A549 (cell line): ENCODE measurements around the gene RFTN2. TPM values are rescaled to one million over a fixed set of nuclear protein-coding genes. Genes with fewer than 3 reads are reported as not detected.
A peak's percentile ranks its signal among the peaks of the same experiment; 100 is the strongest.
"Not testable (repeated sequence)": the region's sequence is repeated elsewhere in the genome, so short reads cannot be mapped to it uniquely, and the experiment has no call there.

ENCODE experiments used
- ATAC-seq, 2 experiments: fragments of 200-7000 bp in 1 of 2; fragments of >200 bp in 1 of 2; cut with Nextera tagmentation in 1 of 2; cut with Tn5 transposase in 1 of 2; 3 replicates each; pipeline versions ENCODE4 v1.8.0 to v1.9.1; 2018 to 2020; ENCODE audit warnings: mild to moderate bottlenecking in 1 of 2, moderate library complexity in 1 of 2
- CTCF ChIA-PET: fragments of 300-600 bp; sonication (Branson Sonifier 250); formaldehyde crosslinking; extraction: SDS; loops from one replicate; lab custom pipeline; 2021; ENCODE audit warnings: antibody characterized with exemption, inconsistent platforms; lab: Yijun Ruan, JAX
- POLR2A ChIA-PET: fragments of 350-600 bp; formaldehyde crosslinking; extraction: SDS; loops from one replicate; lab custom pipeline; 2021; ENCODE audit warnings: antibody characterized with exemption, inconsistent platforms; lab: Yijun Ruan, JAX
- DNase-seq, 2 experiments: peaks; one replicate each; pipeline versions ENCODE4 v3.0.0 to v3.0.0-alpha.2; 2011 to 2016; ENCODE audit warnings: low read depth in 1 of 2, low spot score in 1 of 2
- FAIRE-seq: peaks from 2 replicates; lab custom pipeline; 2011; peaks lifted over from hg19 to GRCh38; lab: Jason Lieb, UNC
- H3K27ac ChIP-seq, 2 experiments: fragments of >200 bp; sonication (Bioruptor Twin); formaldehyde crosslinking; 3 replicates each; pipeline ENCODE4 v1.5.1; 2016 to 2017
- H3K4me1 ChIP-seq: fragments of >200 bp; sonication (Bioruptor Twin); formaldehyde crosslinking; 3 replicates; pipeline ENCODE4 v1.6.1; 2016
- H3K4me2 ChIP-seq: fragments of >200 bp; sonication (Bioruptor Twin); formaldehyde crosslinking; 3 replicates; pipeline ENCODE4 v1.6.1; 2016
- H3K4me3 ChIP-seq: fragments of >200 bp; sonication (Bioruptor Twin); formaldehyde crosslinking; 3 replicates; pipeline ENCODE4 v1.5.1; 2016
- H3K9me3 ChIP-seq: fragments of >200 bp; sonication (Bioruptor Twin); formaldehyde crosslinking; 3 replicates; pipeline ENCODE4 v1.6.1; 2016
- BHLHE40 ChIP-seq: IDR thresholded peaks from 2 replicates; pipeline ENCODE4 v1.6.1; 2012; ENCODE audit warnings: low read depth, low read length, inconsistent platforms
- CBX2 ChIP-seq: fragments of 200-600 bp; sonication (generic); IDR thresholded peaks from 2 replicates; pipeline ENCODE4 v1.6.1; 2016; ENCODE audit warnings: low read depth, mild to moderate bottlenecking, borderline replicate concordance
- CHD2 ChIP-seq: fragments of 150-350 bp; IDR thresholded peaks from 2 replicates; pipeline ENCODE4 v1.6.1; 2014; ENCODE audit warnings: low read length; ENCODE audit not compliant: partially characterized antibody
- CHD4 ChIP-seq: fragments of 200-600 bp; sonication (generic); IDR thresholded peaks from 2 replicates; pipeline ENCODE4 v1.6.1; 2016; ENCODE audit warnings: antibody characterized with exemption, mild to moderate bottlenecking, borderline replicate concordance
- E2F6 ChIP-seq: IDR thresholded peaks from 2 replicates; pipeline ENCODE4 v1.6.1; 2012; ENCODE audit warnings: low read depth, borderline replicate concordance
- ELK1 ChIP-seq: fragments of 150-350 bp; IDR thresholded peaks from 2 replicates; pipeline ENCODE4 v1.6.1; 2014; ENCODE audit warnings: low read depth, mild to moderate bottlenecking, low read length
- EP300 ChIP-seq, 2 experiments: fragments of >200 bp; sonication (Bioruptor Twin); formaldehyde crosslinking; IDR thresholded peaks; 2 replicates in 1 of 2; 3 replicates in 1 of 2; pipeline ENCODE4 v1.6.1; 2016 to 2017
- ESRRA ChIP-seq: fragments of 150-350 bp; IDR thresholded peaks from 2 replicates; pipeline ENCODE4 v1.6.1; 2014; ENCODE audit warnings: mild to moderate bottlenecking, low read length, borderline replicate concordance
- HDAC2 ChIP-seq: fragments of 200-600 bp; sonication (generic); IDR thresholded peaks from 2 replicates; pipeline ENCODE4 v1.6.1; 2016
- HES2 ChIP-seq: fragments of >200 bp; sonication (Bioruptor Twin); formaldehyde crosslinking; IDR thresholded peaks from 2 replicates; pipeline ENCODE4 v1.6.1; 2016
- HMGXB4 ChIP-seq: fragments of 250-450 bp; sonication (Bioruptor Pico); IDR thresholded peaks from 2 replicates; pipeline ENCODE4 v1.5.0; 2021; ENCODE audit warnings: mild to moderate bottlenecking, moderate library complexity, borderline replicate concordance
- HOXA7 ChIP-seq: fragments of 250-450 bp; sonication (Bioruptor Pico); IDR thresholded peaks from 2 replicates; pipeline ENCODE4 v1.5.0; 2020; ENCODE audit warnings: mild to moderate bottlenecking, moderate library complexity
- HOXB5 ChIP-seq: fragments of 250-450 bp; sonication (Bioruptor Pico); IDR thresholded peaks from 2 replicates; pipeline ENCODE4 v1.5.0; 2020; ENCODE audit warnings: mild to moderate bottlenecking, moderate library complexity
- KDM1A ChIP-seq: fragments of 200-600 bp; sonication (generic); IDR thresholded peaks from 2 replicates; pipeline ENCODE4 v1.6.1; 2016; ENCODE audit warnings: low read depth, mild to moderate bottlenecking
- KDM5A ChIP-seq: fragments of 200-600 bp; sonication (generic); IDR thresholded peaks from 2 replicates; pipeline ENCODE4 v1.6.1; 2016; ENCODE audit warnings: antibody characterized with exemption, mild to moderate bottlenecking
- MAFK ChIP-seq: fragments of 450-650 bp; IDR thresholded peaks from 2 replicates; pipeline ENCODE4 v1.6.1; 2014; ENCODE audit not compliant: partially characterized antibody
- MAX ChIP-seq: IDR thresholded peaks from 2 replicates; pipeline ENCODE4 v1.6.1; 2012
- NFE2L2 ChIP-seq: fragments of 150-350 bp; conservative IDR thresholded peaks from 2 replicates; pipeline ENCODE4 v1.6.1; 2014; ENCODE audit warnings: low read length
- NPAS2 ChIP-seq: fragments of 250-450 bp; sonication (Bioruptor Pico); IDR thresholded peaks from 2 replicates; pipeline ENCODE4 v1.8.0; 2022; ENCODE audit warnings: mild to moderate bottlenecking, moderate library complexity, borderline replicate concordance
- POLR2A ChIP-seq: IDR thresholded peaks from 2 replicates; pipeline ENCODE4 v1.6.1; 2012; ENCODE audit warnings: mild to moderate bottlenecking, low read length
- POLR2AphosphoS2 ChIP-seq: conservative IDR thresholded peaks from 2 replicates; pipeline ENCODE4 v1.6.1; 2012; ENCODE audit warnings: low read length, improper control_type of control experiment, inconsistent platforms
- RCOR1 ChIP-seq: fragments of 150-350 bp; IDR thresholded peaks from 2 replicates; pipeline ENCODE4 v1.6.1; 2014; ENCODE audit warnings: antibody characterized with exemption, low read length, low read depth
- RFX5 ChIP-seq: fragments of 450-650 bp; IDR thresholded peaks from 2 replicates; pipeline ENCODE4 v1.7.1; 2014; ENCODE audit warnings: antibody characterized with exemption, mild to moderate bottlenecking, moderate library complexity
- TFCP2L1 ChIP-seq: fragments of 250-450 bp; sonication (Bioruptor Pico); IDR thresholded peaks from 2 replicates; pipeline ENCODE4 v1.5.0; 2021; ENCODE audit warnings: mild to moderate bottlenecking
- ZC3H11A ChIP-seq: fragments of 450-650 bp; IDR thresholded peaks from 2 replicates; pipeline ENCODE4 v1.6.1; 2014; ENCODE audit warnings: antibody characterized with exemption, mild to moderate bottlenecking
- ZNF302 ChIP-seq: fragments of 250-450 bp; sonication (Bioruptor Pico); IDR thresholded peaks from 2 replicates; pipeline ENCODE4 v1.9.0; 2021; ENCODE audit warnings: inconsistent platforms, mild to moderate bottlenecking, moderate library complexity
- WGBS: methylation state at CpG from one replicate; pipeline ENCODE4 v1.1.6; 2017; ENCODE audit errors: missing lambda C conversion rate; 5-methylcytosine and 5-hydroxymethylcytosine counted together
- polyA plus RNA-seq, 4 experiments: library from polyadenylated mRNA; depleted of rRNA in 3 of 4; stranded (reverse); fragments of >200 nt; fragmentation: RNase III in 1 of 4; extraction: RNeasy Plus Mini Kit Qiagen cat#74134 plus additional on column Dnase treatment in 1 of 4; gene quantifications; 2 replicates in 3 of 4; 3 replicates in 1 of 4; pipeline ENCODE4 v1.2.3, GENCODE V29; 2011 to 2017

Gene RFTN2
- polyA plus RNA-seq, 2 of the 4 experiments (the other 2 are of a cell fraction) = 0.03 to 0.17 TPM

GRCh38 chr2:197713271-197713670 is 37.9 kb upstream of the RFTN2 start:
- WGBS = 97% methylated on average over 3 of the region's 3 CpGs
- Histone ChIP-seq H3K4me1 (peaks cover 7% of the 10 kb centered on the region), H3K4me2 (no peak overlapping the region), H3K4me3 (no peak overlapping the region), H3K9me3 (no peaks in the 10 kb centered on the region), H3K27ac (no peak overlapping the region)
- FAIRE-seq (no peak), ATAC-seq (no peak), DNase-seq (no peak)
- no peak for TF ChIP-seq ZNF302 (CRISPR knock-in tag)
- TF ChIP-seq BHLHE40 = no peak
- no peak for TF ChIP-seq ESRRA
- no peak for TF ChIP-seq ELK1
- no peak for TF ChIP-seq KDM1A
- TF ChIP-seq HES2 = no peak
- TF ChIP-seq NFE2L2 = no peak
- no peak for TF ChIP-seq HDAC2
- POLR2A ChIA-PET = no interaction called here
- CTCF ChIA-PET = no interaction called here

- H3K4me2 ChIP-seq = no peak overlapping the region
- FAIRE-seq (no peak), DNase-seq (no peak), ATAC-seq (no peak)
- TF ChIP-seq MAX (no peak), POLR2AphosphoS2 (no peak), CBX2 (no peak), HMGXB4 (CRISPR knock-in tag) (no peak), CHD2 (no peak), KDM5A (no peak), TFCP2L1 (CRISPR knock-in tag) (no peak), MAFK (no peak), HOXA7 (CRISPR knock-in tag) (no peak), NPAS2 (no peak), POLR2A (no peak), EP300 (IDR thresholded peaks at IDR 0.05) (no peak), E2F6 (no peak), ZNF302 (CRISPR knock-in tag) (no peak)
- H3K9me3 ChIP-seq = no peaks in the 10 kb centered on the region
- no peak overlapping the region for H3K27ac ChIP-seq
- H3K4me3 ChIP-seq = no peak overlapping the region
- ChIA-PET POLR2A (no interaction called here), CTCF (no interaction called here)
- peaks cover 23% of the 10 kb centered on the region for H3K4me1 ChIP-seq
These were observed 36.2 kb upstream of the RFTN2 start for GRCh38 chr2:197711578-197711977.

GRCh38 chr2:197710424-197711042 is 35.1 kb upstream of the RFTN2 start:
- FAIRE-seq = no peak

GRCh38 chr2:197709140-197709539 is 33.8 kb upstream of the RFTN2 start:
- FAIRE-seq, H3K9me3 ChIP-seq, POLR2A ChIA-PET, DNase-seq, H3K27ac ChIP-seq, ATAC-seq, H3K4me3 ChIP-seq, CTCF ChIA-PET: not testable (repeated sequence)
- Histone ChIP-seq H3K4me2 (peak overlapping the region; percentile 87), H3K4me1 (peaks cover 30% of the 10 kb centered on the region)
- 84% methylated on average over 7 of the region's 7 CpGs for WGBS

More at GRCh38 chr2:197710424-197711042, 35.1 kb upstream of the RFTN2 start:
- no peak overlapping the region for H3K4me3 ChIP-seq
- H3K27ac ChIP-seq = no peak overlapping the region
- no peak for TF ChIP-seq TFCP2L1 (CRISPR knock-in tag)
- no peak for TF ChIP-seq KDM1A
- TF ChIP-seq RCOR1 = no peak
- no peak for TF ChIP-seq ZC3H11A
- no peak for TF ChIP-seq CHD4
- TF ChIP-seq HMGXB4 (CRISPR knock-in tag) = no peak
- TF ChIP-seq HOXB5 (CRISPR knock-in tag) = no peak
- TF ChIP-seq RFX5 = no peak
- TF ChIP-seq, all 56 proteins: peak for 0
- no peak overlapping the region for H3K4me2 ChIP-seq
- POLR2A ChIA-PET = no interaction called here
- no peak for DNase-seq
- CTCF ChIA-PET = no interaction called here
- H3K4me1 ChIP-seq = peaks cover 27% of the 10 kb centered on the region
- no peaks in the 10 kb centered on the region for H3K9me3 ChIP-seq
- ATAC-seq = no peak
